Right forelimb (tissue), 1 donor: ENCODE measurements around the gene TCOF1.

Source experiments
- DNase-seq: peaks from one replicate; pipeline ENCODE4 v3.0.0-alpha.2; 2018

TCOF1 gene

DNA sequence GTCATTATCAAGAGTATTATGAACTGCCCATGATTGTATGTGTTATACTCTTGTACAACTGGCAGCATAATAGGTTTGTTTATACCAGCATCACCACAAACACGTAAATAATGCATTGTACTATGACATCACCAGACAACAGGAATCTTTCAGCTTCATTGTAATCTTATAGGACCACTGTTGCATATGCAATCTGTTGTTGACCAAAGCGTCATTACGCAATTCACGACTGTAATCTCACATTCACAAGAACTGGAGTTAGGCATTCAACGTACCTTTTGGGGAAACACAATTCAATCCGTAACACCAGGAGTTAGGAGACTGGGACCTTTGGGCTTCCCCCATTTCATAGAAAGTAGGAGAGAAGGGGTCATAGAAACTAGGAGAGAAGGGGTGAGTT, 34.4 kb upstream of the TCOF1 start:
- no peak for DNase-seq

DNA sequence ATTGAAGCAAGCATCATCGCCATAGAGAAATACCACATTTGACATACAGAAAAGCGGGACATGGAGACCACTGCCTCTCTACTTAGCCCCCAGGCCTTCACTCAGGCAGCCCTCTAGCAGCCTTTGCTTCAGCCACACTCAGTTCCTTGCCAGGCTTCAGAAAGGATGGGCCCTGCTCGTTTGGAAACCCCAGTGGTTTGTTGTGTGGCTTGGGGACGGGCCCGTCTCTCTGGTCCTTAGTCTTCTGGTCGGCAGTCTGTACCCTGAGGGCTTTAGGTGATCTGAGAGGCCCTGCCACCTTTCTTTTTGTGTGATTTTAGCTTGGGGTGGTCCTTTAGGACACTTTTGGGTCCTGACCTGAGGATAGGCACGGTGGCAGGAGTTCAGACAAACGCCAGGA, 33.7 kb upstream of the TCOF1 start:
- DNase-seq, result no peak

DNA sequence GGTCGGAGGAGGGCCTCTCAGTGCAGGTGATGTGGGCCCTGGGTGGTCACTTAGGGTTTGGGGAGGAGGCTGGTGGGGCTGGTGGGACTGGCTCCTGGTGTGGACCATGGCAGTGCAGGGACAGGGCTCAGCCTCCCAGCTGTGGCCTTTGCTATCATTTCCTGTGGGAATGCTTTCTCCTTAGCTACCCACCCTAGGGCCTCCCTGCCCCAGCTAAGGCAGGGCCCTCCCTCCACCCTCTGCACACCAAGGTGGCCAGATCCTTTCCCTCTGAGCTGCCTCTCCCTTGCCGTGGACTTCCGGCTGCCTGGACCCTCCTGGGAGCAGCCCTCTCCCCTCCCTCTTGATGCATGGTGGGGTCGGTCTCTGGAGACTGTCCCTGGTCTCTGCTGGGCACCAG, 32.1 kb upstream of the TCOF1 start:
- DNase-seq, result no peak

DNA sequence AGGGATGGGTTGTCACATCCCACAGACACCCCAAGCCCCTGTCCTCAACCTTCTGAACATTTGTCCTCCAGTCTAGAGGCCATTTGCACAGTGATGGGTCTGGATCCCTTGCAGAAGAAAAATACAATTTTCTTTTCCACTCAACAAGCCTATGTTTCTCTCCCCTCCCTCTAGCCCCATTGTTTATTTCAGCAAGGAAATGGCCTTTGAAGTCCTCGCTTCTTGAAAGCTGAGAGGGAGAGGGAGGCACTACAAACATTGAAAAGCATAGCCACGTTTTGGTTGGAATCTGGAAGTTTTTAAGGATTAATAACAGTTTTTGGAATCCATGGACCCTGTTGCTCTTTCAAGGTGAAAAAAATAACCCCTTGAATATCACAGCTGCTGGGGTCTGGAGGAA, 30.8 kb upstream of the TCOF1 start:
- DNase-seq, result no peak

DNA sequence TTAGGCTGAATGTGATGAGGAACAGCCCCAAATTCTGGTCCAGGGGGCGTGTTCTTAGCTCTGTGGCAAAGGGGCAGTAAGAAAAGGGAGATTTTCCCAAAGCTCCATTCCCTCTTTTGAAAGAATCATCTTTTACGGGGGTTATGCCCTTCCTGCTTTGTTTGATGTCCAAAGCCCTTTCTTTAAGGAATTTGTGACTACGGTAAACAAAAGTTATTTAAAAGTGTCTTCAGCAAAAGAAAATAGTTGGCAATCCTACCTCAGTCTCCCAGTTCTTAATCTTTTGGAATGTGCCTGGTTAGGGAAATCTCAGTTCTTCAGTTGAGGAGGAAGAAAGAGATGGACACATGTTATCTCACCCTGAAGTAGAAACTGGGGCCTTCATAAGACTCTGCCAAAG, 30.4 kb upstream of the TCOF1 start:
- no peak for DNase-seq

DNA sequence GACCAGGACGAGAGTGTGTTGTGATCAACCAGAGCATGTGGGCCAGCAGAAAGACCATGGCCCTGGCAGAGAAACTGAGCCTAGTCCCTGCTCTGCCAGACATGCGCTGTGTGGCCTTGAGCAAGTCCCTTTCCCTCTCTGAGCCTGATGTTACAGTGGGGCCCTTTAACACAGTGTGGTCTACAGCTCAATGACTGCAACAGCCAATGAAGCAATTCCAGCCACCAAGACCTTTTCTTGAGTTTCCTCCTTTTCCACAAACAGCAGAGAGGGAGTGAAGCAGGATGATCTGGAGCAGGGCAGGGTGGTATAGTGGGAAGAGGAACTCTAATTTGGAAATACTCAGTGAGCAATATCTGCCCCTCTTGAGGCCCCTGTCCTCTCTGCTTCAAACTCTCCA, 29.0 kb upstream of the TCOF1 start:
- no peak for DNase-seq

DNA sequence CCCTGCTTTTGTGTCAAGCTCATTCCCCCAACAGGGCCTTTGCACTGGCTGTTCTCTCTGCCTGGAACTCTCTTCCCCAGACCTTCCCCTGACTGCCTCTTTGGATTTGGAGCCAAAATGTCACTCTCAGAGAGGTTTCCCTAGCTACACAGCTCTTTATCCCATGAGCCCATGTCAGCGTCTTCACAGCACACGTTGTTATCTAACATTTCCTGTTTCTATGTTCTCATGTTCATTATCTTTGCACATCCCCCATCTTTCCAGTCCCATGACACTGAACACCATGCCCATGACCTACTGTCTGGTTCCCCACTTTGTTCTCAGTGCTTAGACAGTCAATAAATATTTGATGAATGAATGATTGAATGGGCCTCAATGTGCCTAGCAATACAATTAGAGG, 28.5 kb upstream of the TCOF1 start:
- DNase-seq, result no peak

DNA sequence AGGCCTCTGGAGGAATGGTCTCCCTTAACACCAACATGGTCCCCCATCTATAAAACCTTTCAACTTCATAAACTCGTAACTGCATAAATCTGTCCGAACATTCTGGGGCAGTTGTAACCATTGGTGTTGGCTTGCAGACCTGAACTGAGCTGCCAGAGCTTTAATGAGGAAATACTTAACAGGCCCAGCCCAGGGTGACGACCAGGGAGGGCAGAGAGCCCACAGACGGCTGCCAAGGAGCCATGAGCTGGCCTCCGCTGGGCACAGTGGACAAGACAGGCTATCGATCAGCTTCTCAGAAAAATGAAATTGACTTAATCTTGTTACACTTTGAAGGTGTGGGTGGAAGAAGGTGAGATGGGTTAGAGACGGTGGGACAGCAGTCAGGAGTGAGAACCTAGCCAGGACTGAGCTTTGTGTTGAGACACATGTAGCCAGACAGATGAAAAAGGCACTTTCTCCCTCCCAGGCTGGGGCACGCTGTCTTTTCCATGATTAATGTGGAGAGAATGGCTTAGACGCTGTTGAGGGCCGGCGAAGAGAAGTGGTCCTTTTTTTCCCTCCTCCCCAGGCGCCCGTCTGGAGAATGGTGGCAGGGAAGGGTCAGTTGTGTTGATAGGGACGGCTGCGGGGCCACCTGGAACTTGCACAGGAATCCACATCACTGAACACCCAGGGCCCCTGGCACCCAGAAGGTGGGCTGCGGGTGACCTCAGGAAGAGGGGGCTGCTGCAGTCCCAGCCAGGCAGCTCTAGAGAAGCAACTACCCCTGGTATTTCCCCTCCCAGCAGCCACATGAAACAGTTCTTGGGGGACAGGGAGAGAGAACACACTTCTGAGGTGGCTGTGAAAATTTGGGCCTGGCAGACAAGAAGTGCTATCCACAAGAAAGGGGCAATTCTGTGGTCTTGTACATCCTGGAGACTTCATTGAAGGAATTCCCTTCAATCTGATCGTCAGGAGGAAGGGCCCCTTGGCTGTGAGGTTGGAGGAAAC, 27.3 kb upstream of the TCOF1 start:
- DNase-seq, result no peak

DNA sequence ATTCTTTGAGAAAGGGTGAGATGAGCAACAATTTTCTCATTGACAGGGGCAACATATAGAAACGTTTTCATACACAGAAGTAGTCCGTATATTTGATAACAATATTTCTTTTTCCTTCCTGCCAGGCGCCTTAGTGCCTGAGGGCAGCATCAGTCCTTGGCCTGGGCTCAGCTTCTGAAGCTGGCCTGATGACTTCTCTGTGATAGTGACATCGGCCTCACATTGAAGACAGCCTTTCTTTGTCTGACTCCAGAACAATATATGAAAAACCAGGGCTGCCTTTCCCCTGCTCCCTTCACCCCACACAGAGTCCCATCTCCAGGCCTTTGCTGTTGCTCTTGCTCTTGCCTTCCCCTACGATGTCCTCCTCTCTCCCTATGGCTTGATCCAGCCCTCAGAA, 24.1 kb upstream of the TCOF1 start:
- DNase-seq, result no peak

DNA sequence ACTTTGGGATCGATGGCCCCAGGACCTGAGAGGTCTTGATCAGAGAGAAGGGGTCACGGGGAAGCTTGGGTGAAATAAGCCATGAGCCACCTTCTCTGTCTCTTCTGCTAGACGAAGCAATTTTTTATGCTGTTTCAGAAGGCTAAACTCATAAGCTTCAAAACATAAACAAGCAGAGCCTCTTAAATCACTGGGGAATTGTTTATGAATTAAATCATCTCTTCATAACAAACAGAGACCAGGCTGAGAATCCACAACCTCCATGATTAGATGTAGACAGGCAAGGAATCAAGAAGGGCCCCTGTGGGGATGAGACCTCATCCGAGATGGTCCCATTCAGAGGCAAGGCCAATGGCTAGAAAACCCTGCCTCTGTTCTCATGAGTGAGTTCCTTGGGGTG, 21.7 kb upstream of the TCOF1 start:
- no peak for DNase-seq

DNA sequence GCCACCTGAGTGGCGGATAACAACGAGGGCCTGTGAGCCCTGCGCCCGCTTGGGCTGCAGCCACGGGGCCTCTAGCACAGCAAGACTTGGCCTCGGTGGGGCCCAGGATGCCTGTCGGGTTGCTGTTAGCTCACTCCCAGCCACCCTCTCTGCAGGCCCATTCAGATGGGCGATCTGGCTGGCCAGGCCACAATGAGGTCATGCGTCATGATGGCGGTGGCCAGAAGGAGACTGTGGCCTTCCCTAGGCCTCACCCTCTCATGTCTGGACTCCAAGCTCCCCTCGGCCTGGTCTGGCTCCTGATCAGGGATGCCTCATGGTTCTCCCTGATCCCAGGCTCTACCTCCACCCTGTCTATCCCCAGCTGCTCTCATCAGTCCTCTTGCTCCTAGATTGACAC, 19.0 kb upstream of the TCOF1 start:
- no peak for DNase-seq

DNA sequence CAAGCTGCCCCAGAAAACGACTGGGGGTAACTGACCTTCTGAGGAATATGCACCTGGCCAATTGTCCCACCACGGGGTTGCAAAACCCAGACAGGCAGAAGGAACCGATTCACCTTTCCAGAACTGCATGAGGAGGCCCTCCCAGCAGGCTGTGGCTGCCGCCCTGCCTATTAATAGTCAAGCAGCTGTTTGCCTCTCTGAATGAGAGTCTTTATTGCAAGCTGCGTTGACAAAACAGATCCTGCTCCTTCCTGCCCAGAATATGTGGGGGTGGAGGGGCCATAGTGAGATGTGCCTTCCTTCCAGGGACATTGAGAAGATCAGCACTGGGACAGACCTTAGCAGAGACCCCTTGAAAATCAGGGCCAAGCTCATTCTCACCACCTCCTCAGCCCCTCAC, 18.3 kb upstream of the TCOF1 start:
- no peak for DNase-seq

DNA sequence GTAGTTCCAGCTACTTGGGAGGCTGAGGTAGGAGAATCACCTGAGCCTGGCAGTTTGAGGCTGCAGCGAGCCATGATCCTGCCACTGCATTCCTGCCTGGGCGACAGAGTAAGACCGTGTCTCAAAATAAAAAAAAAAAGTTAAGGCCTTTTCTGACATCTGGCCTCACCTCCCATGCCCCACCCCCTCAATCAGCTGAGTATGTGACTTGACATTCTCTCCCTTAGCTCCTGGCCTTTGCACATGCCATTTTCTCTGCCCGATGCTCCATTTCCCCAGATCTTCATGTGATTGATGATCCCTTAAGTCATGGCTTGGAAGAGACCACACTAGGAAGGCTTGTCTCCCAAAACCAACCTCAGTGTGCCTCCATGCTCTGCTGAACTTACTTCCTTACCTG, 17.7 kb upstream of the TCOF1 start:
- DNase-seq, result no peak

DNA sequence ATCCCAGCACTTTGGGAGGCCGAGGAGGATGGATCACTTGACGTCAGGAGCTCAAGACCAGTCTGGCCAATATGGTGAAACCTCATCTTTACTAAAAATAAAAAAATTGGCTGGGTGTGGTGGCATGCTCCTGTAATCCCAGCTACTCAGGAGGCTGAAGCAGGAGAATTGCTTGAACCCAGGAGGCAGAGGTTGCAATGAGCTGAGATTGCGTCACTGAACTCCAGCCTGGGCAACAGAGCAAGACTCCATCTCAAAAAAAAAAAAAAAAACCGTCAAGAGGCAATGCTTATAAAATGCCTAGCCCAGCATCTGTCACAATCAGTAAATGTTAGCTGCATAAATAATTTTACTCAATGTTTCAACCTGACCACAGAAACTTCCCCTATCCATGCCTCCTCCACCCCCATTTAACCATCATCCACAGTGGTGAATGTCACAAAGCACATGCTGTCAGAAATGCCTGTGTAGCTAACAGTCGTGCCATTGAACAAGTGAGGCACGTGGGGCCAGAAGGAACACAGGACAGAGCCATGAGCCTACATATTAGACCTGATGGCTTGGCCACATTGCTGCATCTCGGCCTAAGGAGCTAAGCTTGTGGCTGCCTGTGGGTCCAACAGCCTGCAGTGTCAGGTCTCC, 16.8 kb upstream of the TCOF1 start:
- DNase-seq, result no peak

DNA sequence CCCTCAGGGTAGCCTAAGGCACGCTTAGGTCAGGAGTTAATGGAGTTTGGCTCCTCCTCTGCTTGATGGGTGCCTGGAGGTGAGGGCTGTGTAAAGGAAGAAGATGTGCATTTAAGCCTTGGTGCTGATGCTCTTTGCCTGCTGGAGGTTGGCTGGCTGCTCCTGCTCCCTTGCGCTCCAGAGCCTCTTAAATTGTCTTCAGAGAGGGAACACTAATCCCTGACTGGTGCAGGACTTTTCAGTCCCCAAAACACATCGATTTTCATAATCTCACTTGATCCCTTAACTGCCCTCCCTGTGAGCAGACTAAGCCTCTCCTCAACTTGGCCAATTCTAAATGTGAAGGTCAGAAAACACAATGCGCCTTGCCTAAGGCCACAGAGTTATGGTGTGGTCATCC, 16.2 kb upstream of the TCOF1 start:
- DNase-seq, result no peak

DNA sequence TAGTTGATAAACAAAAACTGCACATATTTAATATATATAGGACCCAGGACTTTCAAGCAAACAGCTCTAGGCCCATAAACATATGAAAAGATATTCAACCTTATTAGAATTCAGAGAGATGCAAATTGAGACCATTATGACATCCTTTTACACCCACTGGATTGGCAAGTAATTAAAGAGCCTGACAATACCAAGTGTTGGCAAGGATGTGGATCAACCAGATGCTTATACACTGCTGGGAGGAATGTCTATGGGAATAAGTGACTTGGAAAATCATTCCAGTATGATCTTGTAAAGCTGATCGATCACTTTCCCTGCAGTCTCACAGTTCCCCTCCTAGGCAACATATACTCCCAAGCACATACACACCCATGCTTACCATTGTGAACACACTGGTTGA, 15.5 kb upstream of the TCOF1 start:
- DNase-seq, result no peak

DNA sequence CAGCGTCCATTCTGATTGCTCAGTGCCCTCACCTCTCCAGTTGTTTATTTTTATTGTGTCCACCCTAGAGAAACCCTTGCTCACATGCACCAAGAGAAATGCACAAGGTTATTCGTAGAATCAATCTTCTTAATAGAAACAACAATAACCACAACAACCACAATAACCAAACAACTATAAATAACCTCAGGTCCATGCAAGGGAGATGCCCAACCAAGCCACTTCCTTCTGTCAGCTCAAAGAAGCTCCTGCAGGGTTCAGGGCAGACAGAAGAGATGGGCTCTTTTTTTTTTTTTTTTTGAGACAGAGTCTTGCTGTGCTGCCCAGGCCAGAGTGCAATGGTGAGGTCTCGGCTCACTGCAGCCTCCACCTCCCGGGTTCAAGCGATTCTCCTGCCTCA, 14.9 kb upstream of the TCOF1 start:
- no peak for DNase-seq

DNA sequence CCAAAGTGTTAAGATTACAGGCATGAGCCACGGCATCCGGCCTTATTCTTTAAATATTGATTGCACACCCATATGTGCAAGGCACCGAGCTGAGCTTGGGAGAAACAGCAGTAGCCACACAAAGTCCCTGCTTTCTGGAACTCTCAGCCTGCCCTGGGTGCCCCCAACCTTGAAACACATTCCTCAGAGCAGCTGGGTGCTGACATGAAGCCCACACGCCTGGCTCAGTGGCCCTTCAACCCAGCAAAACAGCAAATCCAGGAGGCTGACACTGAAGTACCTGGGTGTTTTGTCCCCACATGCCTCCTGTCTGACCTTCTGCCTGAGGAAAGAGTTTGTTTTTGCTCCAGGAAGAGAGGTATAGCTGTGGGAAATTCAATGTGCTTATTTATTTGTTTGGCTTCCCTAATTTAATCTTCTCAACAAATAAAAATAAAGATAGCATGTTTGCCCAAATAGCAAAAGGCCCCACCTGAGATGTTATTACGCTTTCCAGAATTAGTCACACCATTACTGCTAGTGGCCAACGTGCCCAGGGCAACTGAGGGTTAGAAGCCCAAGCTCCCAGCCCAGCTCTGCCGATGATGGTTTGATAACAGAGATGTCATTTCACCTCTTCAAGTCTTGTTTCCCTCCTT, 13.4 kb upstream of the TCOF1 start:
- DNase-seq, result no peak

DNA sequence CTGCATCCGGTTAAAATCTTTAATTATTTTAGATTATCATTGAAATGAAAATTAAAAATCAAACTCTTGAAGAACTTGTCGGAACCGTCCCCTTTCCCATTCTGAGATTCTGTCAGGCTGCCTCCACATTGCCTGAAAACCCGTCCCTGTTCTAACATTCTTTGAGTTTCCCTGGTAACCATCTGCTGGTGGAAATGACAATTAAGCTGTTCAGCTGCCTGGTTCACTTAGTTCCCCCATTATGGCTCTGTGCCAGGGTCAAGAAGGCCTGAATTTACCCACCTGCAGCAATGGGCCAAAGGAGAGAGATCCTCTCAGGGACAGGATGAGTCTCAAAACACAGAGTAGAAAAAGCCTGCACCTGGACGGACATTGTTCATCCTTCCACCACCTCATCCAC, 11.8 kb upstream of the TCOF1 start:
- DNase-seq, result no peak

DNA sequence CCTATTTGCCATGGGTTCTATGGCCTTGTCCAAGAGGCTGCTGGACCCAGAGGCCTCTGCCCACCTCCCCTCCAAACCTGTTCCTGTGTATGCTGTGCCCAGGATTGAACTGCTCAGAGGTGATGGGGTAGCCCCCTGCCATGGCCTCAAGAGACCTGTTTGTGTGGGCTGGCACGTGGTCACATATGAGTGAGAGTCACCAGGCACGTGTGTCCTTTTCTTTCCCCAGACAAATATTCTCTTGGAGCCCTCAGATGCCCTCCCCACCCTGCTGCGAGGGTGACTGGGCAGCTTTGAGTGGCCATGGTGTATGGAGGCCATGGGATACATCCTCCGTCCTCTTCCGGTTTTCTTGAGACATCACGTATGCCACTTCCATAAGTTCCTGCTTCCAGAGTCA, 10.9 kb upstream of the TCOF1 start:
- DNase-seq, result no peak

DNA sequence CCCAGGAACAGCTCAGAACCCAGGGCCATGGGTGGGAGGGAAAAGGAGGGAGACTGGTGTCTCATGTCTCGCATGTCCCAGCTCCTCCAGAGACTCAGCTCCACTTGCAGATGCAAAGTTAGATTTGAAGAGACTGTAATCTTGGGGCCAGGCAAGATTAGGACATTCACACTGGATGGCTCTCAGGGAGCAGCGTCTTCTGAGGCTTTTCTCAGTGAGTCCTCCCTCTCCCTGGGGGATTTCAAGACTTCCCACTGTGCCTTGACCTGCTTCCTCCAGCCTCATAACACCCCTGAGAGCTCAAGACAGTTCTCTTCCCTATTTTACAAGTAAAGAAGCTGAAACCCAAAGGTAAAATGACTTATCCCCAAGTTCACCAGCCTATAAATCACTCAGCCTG, 10.5 kb upstream of the TCOF1 start:
- DNase-seq, result no peak

DNA sequence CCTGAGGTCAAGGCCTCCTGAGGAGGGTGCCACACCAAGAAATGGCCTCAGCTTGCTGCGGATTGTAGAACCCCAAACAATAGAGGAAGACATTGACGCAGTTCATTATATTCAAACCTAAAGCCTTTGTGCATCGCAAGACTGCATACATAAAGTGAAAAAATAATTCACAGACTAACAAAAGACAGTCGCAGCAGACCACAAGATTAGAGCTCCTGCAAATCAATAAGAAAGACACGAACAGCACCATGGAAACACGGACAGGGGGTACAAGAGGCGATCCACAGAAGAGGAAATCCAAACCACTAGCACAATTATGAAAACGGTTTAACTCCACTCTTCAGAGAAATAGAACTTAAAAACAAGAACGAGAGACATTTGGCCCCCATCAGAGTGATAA, 10.0 kb upstream of the TCOF1 start:
- DNase-seq, result no peak

DNA sequence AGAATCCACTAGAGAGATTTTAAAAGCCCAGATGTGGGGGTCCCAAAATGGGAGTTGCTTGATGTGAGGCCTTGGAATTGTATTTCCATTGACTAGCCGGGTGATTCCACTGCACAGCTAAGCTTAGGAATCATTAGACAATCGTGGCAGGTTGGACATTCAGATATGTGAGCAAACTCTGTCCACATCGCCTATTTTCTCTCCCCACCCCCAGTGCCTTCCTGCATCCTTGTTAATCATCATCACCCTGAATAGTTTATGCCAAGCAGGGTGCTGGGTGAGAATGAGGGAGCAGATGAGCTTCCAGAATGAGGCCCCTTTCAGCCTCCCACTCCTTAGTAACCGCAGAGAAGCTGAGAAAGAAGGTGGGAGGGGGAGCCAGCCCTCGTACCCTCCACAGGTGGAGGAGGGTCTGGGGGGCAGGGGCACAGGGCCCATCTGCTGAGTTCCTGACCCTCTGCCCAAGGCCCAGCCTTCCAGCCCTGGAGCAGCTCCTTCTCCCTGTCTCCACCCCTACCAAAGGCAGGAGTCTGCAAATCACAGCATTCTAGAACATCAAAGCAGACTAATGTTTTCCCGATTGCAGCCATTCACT, 7.7 kb upstream of the TCOF1 start:
- no peak for DNase-seq
